ENCODE results near the gene KIFC3.
"Not testable (repeated sequence)": the region's sequence is repeated elsewhere in the genome, so short reads cannot be mapped to it uniquely, and the experiment has no call there.

The KIFC3 gene

DNA sequence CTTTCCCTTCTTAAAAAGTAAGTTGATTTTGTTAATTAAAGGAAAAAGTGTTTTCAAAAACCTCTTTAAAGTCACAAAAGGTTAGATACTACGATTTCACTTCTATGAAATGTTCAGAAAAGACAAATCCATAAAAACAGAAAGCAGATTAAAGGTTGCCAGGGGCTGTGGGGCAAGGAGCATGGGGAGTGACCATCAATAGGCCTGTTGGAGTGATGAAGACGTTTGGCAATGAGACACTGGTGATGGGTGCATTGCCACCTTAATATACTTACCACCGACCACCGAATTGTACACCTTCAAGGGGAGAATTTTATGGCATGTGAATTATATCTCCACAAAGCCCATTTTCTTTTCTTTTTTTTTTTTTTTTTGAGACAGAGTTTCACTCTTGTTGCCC lies 19.2 kb downstream of the KIFC3 start:
- TF ChIP-seq, protein P1, sequence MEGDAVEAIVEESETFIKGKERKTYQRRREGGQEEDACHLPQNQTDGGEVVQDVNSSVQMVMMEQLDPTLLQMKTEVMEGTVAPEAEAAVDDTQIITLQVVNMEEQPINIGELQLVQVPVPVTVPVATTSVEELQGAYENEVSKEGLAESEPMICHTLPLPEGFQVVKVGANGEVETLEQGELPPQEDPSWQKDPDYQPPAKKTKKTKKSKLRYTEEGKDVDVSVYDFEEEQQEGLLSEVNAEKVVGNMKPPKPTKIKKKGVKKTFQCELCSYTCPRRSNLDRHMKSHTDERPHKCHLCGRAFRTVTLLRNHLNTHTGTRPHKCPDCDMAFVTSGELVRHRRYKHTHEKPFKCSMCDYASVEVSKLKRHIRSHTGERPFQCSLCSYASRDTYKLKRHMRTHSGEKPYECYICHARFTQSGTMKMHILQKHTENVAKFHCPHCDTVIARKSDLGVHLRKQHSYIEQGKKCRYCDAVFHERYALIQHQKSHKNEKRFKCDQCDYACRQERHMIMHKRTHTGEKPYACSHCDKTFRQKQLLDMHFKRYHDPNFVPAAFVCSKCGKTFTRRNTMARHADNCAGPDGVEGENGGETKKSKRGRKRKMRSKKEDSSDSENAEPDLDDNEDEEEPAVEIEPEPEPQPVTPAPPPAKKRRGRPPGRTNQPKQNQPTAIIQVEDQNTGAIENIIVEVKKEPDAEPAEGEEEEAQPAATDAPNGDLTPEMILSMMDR (IDR thresholded peaks at IDR 0.05; ENCODE audit: low read depth, low read length) = no peak
- H3K4me3 ChIP-seq (ENCODE audit: low read depth, low read length) = no peak overlapping the region

DNA sequence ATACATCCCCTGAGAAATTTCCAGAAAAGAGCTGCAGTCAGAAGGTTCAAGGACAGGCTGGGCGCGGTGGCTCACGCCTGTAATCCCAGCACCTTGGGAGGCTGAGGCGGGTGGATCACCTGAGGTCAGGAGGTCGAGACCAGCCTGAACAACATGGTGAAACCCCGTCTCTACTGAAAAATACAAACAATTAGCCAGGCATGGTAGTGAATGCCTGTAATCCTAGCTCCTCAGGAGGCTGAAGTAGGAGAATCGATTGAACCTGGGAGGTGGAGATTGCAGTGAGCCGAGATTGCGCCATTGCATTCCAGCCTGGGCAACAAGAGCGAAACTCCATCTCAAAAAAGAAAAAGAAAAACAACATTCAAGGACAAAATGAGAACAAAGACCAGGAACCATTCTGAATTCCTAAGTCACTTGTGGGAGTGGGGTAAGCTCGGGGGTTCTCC lies 19.7 kb downstream of the KIFC3 start:
- not testable (repeated sequence) for H3K4me3 ChIP-seq (ENCODE audit: low read depth, low read length)

DNA sequence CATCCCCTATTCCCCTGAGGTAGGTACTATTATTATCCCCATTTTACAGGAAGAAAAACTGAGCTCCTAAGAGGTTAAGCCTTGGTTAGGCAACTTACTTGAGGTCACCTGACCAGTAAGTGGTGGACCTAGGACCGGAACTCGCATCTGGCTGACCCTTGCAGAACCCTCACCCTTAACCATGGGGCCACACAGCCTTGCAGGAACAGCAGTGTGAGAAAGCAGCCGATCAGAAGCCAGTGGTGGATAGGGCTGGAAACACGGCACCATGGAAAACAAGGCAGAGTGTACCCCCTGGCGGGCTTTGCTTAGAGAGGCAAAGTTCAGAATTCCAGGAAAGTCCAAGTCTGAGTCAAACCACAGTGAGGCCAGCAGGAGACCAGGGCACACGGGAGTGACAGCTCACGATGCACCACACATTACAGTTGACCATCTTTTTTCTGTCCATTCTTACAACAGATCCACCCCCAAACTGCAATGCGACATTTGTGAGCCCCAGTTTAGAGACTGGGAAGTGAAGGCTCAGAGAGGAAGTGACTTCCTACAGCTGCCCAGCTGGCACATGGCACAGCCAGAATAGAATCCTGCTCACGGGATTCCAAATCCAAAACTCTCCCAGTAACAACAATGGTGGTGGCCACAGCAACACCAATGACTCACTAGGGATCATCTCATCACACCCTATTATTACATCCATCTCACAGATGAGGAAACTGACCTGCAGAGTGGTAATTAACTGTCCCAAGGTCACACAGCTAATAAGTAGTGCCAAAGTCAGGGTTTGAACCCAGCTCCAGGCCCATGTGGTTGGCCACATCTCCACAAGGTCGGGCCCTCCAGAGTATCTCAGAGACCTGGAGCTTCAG lies 20.3 kb downstream of the KIFC3 start:
- TF ChIP-seq, protein P1 (IDR thresholded peaks at IDR 0.05; ENCODE audit: low read depth, low read length) = no peak

DNA sequence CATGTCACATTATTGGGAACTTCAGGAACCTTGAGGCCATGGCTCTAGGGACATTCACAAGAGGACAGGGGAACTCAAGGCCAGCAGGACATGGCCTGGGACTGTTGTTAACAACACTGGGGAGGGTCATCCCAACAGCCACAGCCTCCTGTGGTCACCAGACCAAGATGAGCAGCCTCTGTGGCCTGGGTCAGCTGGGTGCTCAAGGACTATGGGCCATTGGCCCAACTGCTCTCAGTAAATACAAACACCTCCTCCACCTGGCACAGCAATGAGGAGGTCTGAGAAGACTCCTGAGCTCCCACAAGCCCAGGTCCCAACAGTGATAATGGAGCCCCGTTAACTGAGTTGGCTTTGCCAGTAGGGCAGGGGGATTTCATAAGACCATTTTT lies 20.9 kb downstream of the KIFC3 start:
- H3K4me3 ChIP-seq (ENCODE audit: low read depth, low read length) = no peak overlapping the region
- TF ChIP-seq, protein P1 (IDR thresholded peaks at IDR 0.05; ENCODE audit: low read depth, low read length) = no peak

More for the DNA sequence above, 20.3 kb downstream of the KIFC3 start:
- no peak overlapping the region for H3K4me3 ChIP-seq (ENCODE audit: low read depth, low read length)

DNA sequence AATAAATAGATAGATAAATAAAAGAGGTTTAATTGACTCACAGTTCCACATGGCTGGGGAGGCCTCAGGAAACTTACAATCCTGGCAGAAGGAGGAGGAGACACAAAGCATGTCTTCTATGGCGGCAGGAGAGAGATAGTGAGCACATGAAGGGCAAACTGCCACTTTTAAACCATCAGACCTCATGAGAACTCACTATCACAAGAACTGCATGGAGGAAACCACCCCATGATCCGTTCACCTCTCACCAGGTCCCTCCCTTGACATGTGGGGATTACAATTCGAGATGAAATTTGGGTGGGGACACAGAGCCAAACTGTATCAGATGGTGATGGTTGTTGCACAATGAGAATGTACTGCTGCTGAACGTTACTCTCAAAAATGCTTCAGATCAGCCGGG lies 22.5 kb downstream of the KIFC3 start:
- H3K4me3 ChIP-seq (ENCODE audit: low read depth, low read length) = not testable (repeated sequence)

DNA sequence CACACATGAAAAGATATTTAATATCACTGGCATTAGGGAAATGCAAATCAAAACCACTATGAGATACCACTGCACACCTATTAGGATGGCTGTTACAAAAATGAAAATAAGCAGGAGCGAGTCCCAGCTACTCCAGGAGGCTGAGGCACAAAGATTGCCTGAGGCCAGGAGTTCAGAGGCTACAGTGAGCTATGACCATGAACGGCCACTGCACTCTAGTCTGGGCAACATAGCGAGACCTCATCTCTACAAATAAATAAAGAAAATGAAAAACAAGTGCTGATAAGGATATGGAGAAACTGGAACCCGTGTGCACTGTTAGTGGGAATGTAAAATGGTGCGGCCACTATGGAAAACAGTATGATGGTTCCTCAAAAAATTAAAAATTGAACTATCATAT lies 23.6 kb downstream of the KIFC3 start:
- no peak overlapping the region for H3K4me3 ChIP-seq (ENCODE audit: low read depth, low read length)
- TF ChIP-seq, protein P1 (IDR thresholded peaks at IDR 0.05; ENCODE audit: low read depth, low read length) = no peak

DNA sequence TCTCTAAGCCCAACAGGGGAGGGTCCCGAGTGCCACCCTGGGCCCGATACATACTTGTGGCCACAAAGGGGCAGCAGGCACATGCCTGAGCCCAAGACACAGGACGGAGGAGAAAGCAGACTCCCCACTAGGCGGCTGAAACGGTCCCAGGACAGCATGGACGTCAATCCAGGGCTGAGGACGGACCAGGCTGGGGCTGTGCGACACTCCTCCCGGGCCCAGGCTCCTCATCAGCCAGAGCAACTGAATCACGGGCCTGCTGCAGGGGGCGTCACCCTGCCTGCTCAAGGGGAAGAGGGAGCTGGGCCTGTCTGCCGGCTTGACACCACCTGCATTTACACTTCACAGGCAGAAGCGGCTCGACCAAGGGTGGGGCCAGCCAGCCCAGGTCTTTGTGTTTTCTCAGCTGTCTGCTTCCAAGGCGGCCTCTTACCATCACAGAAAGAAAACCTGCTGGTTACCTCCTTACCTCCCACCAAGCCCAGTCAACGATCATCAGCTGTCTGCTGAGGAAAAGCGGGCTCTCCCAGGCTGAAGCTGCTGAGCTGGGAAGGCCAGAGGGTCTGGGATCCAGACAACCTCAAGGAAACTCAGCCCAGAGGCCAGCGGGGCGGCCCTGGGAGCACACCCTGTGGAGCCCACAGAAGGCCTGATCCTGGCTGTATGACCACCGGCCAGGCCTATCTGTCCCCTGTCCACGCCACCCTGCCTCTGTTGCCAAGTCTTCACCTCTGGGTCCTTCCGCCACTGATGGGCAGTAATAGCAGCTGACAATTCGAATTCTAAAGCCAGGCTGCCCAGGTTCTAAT lies 26.4 kb downstream of the KIFC3 start:
- TF ChIP-seq, protein P1 (IDR thresholded peaks at IDR 0.05; ENCODE audit: low read depth, low read length) = no peak
- H3K4me3 ChIP-seq (ENCODE audit: low read depth, low read length) = no peak overlapping the region

DNA sequence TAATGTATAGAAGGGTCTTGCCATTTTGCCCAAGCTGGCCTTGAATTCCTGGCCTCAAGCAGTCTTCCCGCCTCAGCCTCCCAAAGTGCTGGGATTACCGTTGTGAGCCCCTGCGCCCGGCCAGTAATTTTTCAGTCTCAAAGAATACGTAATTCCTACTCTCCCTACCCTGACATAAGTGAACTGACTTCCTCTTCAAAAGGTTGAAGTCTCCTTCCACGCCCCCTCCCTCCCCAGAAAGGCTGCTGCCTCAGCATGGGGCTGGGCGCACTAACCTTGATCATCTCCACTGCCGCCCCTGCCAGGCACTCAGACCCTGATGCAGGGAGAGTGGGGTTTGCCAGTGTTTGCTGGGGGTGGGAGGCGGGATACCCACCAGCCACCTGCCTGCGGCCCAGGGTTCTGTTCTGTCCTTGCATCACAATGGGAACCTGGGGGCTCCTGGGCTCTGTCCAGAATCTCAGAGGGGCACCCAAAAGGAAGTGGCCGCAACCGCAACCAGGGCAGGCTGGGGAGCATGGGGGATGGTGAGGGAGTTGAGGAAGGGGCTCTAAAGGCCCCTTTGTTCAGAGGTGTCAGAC lies 27.5 kb downstream of the KIFC3 start:
- H3K4me3 ChIP-seq (ENCODE audit: low read depth, low read length) = no peak overlapping the region
- TF ChIP-seq, protein P1 (IDR thresholded peaks at IDR 0.05; ENCODE audit: low read depth, low read length) = no peak

Measured in WI38 (cell line).